Progenitor cell of endocrine pancreas (in vitro differentiated cells): Measurements from ENCODE around the gene KEAP1. TPM values are rescaled to one million over a fixed set of nuclear protein-coding genes. Genes with fewer than 3 reads are reported as not detected.

Source experiments
- DNase-seq: peaks from one replicate; pipeline ENCODE4 v3.0.0; 2021; ENCODE audit warnings: low spot score; ENCODE audit not compliant: unreplicated experiment
- H3K27ac Mint-ChIP-seq: 2 replicates; pipeline ENCODE4 v1.8.0; 2021; ENCODE audit warnings: mild to moderate bottlenecking, moderate library complexity, mixed read lengths
- H3K27me3 Mint-ChIP-seq: 2 replicates; pipeline ENCODE4 v1.8.0; 2021; ENCODE audit warnings: mixed read lengths
- H3K36me3 Mint-ChIP-seq: 2 replicates; pipeline ENCODE4 v1.8.0; 2022; ENCODE audit warnings: mixed read lengths; ENCODE audit not compliant: insufficient read depth
- H3K4me1 Mint-ChIP-seq: 2 replicates; pipeline ENCODE4 v1.8.0; 2021; ENCODE audit warnings: low read depth, mixed read lengths
- H3K4me3 Mint-ChIP-seq: 2 replicates; pipeline ENCODE4 v1.8.0; 2021; ENCODE audit warnings: low read depth, mild to moderate bottlenecking, moderate library complexity, mixed read lengths
- H3K9me3 Mint-ChIP-seq: 2 replicates; pipeline ENCODE4 v1.8.0; 2021; ENCODE audit warnings: low read depth, mixed read lengths
- CTCF ChIP-seq: fragments of 200-600 bp; sonication (generic); IDR thresholded peaks from one replicate; pipeline ENCODE4 v1.5.0; 2021; ENCODE audit warnings: antibody characterized with exemption, mild to moderate bottlenecking; ENCODE audit not compliant: unreplicated experiment
- microRNA-seq: library from miRNA; unstranded; fragments of <30 nt; microRNA quantifications from one replicate; pipeline ENCODE4 v1.1.0, GENCODE V29; 2020; ENCODE audit warnings: borderline number of aligned reads; ENCODE audit not compliant: unreplicated experiment
- total RNA-seq: library from RNA; stranded (reverse); gene quantifications from 2 replicates; pipeline ENCODE4 v1.2.1, GENCODE V29; 2021

Gene KEAP1
- total RNA-seq, 1 donor from 2014 or later = 76.6 TPM

GRCh38 chr19:10442698-10443097 is 60.5 kb downstream of the KEAP1 start:
- no peak for TF ChIP-seq CTCF
- no peak overlapping the region for H3K27ac Mint-ChIP-seq

GRCh38 chr19:10439588-10439987 is 63.6 kb downstream of the KEAP1 start:
- Mint-ChIP-seq H3K4me1 (no peaks in the 10 kb centered on the region), H3K36me3 (no peaks in the 10 kb centered on the region), H3K9me3 (no peaks in the 10 kb centered on the region), H3K4me3 (no peak overlapping the region), H3K27ac (no peak overlapping the region), H3K27me3 (peaks cover 12% of the 10 kb centered on the region)
- TF ChIP-seq CTCF = no peak
- no peak for DNase-seq

More at GRCh38 chr19:10442698-10443097, 60.5 kb downstream of the KEAP1 start:
- Mint-ChIP-seq H3K4me3 (no peak overlapping the region), H3K9me3 (no peaks in the 10 kb centered on the region), H3K36me3 (no peaks in the 10 kb centered on the region), H3K4me1 (no peaks in the 10 kb centered on the region), H3K27me3 (peaks cover 9% of the 10 kb centered on the region)
- DNase-seq = no peak

Small RNAs within 50 kb of the gene (microRNA-seq; reads per million reads assigned to microRNA genes)
- gene MIR1238 = not detected

Other genes starting within 250 kb of the KEAP1 start
- gene ICAM1, start 232.2 kb downstream of the KEAP1 start, total RNA-seq = 0.17 and 0.20 TPM in 2 replicates
- not detected in 2 replicates for gene ICAM4, start 216.4 kb downstream of the KEAP1 start, total RNA-seq
- not detected in 2 replicates for gene ICAM5, start 213.4 kb downstream of the KEAP1 start, total RNA-seq
- 20.0 and 26.8 TPM in 2 replicates for gene ZGLP1, start 193.5 kb downstream of the KEAP1 start, total RNA-seq
- 23.2 and 24.7 TPM in 2 replicates for gene FDX2, start 187.3 kb downstream of the KEAP1 start, total RNA-seq
- gene RAVER1, start 169.8 kb downstream of the KEAP1 start, total RNA-seq = 50.5 and 53.4 TPM in 2 replicates
- gene ICAM3, start 163.7 kb downstream of the KEAP1 start, total RNA-seq = 5.1 and 6.3 TPM in 2 replicates
- 147 and 148 TPM in 2 replicates for gene TYK2, start 122.8 kb downstream of the KEAP1 start, total RNA-seq
- gene CDC37, start 99.8 kb downstream of the KEAP1 start, total RNA-seq = 148 and 149 TPM in 2 replicates
- gene PDE4A, start 82.8 kb downstream of the KEAP1 start, total RNA-seq = 0.72 and 0.87 TPM in 2 replicates
- not detected in 2 replicates for gene S1PR5, start 14.1 kb upstream of the KEAP1 start, total RNA-seq
- gene ATG4D, start 40.5 kb upstream of the KEAP1 start, total RNA-seq = 44.9 and 52.6 TPM in 2 replicates
- 32.1 and 35.0 TPM in 2 replicates for gene KRI1, start 62.7 kb upstream of the KEAP1 start, total RNA-seq
- gene CDKN2D, start 65.6 kb upstream of the KEAP1 start, total RNA-seq = 4.2 and 5.0 TPM in 2 replicates
- 107 and 110 TPM in 2 replicates for gene AP1M2, start 84.0 kb upstream of the KEAP1 start, total RNA-seq
- 159 and 164 TPM in 2 replicates for gene SLC44A2, start 122.2 kb upstream of the KEAP1 start, total RNA-seq
- gene ILF3, start 151.0 kb upstream of the KEAP1 start, total RNA-seq = 761 and 784 TPM in 2 replicates
- gene QTRT1, start 198.1 kb upstream of the KEAP1 start, total RNA-seq = 53.9 and 59.3 TPM in 2 replicates
- gene DNM2, start 214.7 kb upstream of the KEAP1 start, total RNA-seq = 124 and 127 TPM in 2 replicates